Neural cell (in vitro differentiated cells): ENCODE measurements around the gene ZNF764. TPM values are rescaled to one million over a fixed set of nuclear protein-coding genes. Genes with fewer than 3 reads are reported as not detected.

ENCODE experiments used
- H2AFZ ChIP-seq: fragments of 200-600, 300-800 bp; sonication (generic), shearing (Covaris generic); 2 replicates; pipeline ENCODE4 v1.6.0; 2014; ENCODE audit warnings: low read depth, mild to moderate bottlenecking, antibody characterized with exemption, low read length, moderate library complexity
- H3F3A ChIP-seq: fragments of 200-600 bp; shearing (Covaris generic); 2 replicates; pipeline ENCODE4 v1.6.1; 2016; ENCODE audit warnings: mild to moderate bottlenecking, moderate library complexity, mixed read lengths, antibody characterized with exemption, low read length; ENCODE audit not compliant: insufficient read depth, poor library complexity, severe bottlenecking
- H3K27ac ChIP-seq: fragments of 200-600, 300-800 bp; sonication (generic), shearing (Covaris generic); 2 replicates; pipeline ENCODE4 v1.5.1; 2014; ENCODE audit warnings: mild to moderate bottlenecking, low read length, moderate library complexity
- H3K27me3 ChIP-seq: fragments of 300-800, 200-600 bp; sonication (generic), shearing (Covaris generic); 2 replicates; pipeline ENCODE4 v1.6.0; 2014; ENCODE audit warnings: mild to moderate bottlenecking, low read depth, low read length, moderate library complexity; ENCODE audit not compliant: insufficient read depth
- H3K36me3 ChIP-seq: fragments of 300-800, 200-600 bp; sonication (generic), shearing (Covaris generic); 2 replicates; pipeline ENCODE4 v1.5.1; 2014; ENCODE audit warnings: mild to moderate bottlenecking, antibody characterized with exemption, low read length, moderate library complexity; ENCODE audit not compliant: insufficient read depth
- H3K4me2 ChIP-seq: fragments of 300-800, 200-600 bp; sonication (generic), shearing (Covaris generic); 2 replicates; pipeline ENCODE4 v1.6.0; 2014; ENCODE audit warnings: mild to moderate bottlenecking, low read length
- H3K4me3 ChIP-seq: fragments of 300-800, 200-600 bp; sonication (generic), shearing (Covaris generic); 2 replicates; pipeline ENCODE4 v1.5.1; 2014; ENCODE audit warnings: mild to moderate bottlenecking, low read length, moderate library complexity
- H3K79me2 ChIP-seq: fragments of 200-600 bp; shearing (Covaris generic); replicated peaks from 2 replicates; pipeline ENCODE4 v1.6.0; 2014; ENCODE audit warnings: mild to moderate bottlenecking, low read length, moderate library complexity; ENCODE audit not compliant: insufficient read depth
- H3K9ac ChIP-seq: fragments of 300-800, 200-600 bp; sonication (generic), shearing (Covaris generic); 2 replicates; pipeline ENCODE4 v1.6.1; 2016; ENCODE audit warnings: mild to moderate bottlenecking, low read length, mixed read lengths
- H3K9me2 ChIP-seq: fragments of 200-600 bp; shearing (Covaris generic); 2 replicates; pipeline ENCODE4 v1.6.1; 2016; ENCODE audit warnings: mild to moderate bottlenecking, low read length, mixed read lengths; ENCODE audit not compliant: insufficient read depth
- H3K9me3 ChIP-seq: fragments of 200-600, 300-800 bp; sonication (generic), shearing (Covaris generic); 2 replicates; pipeline ENCODE4 v1.6.1; 2016; ENCODE audit warnings: mild to moderate bottlenecking, mixed run types, low read length, moderate library complexity, mixed read lengths
- H4K20me1 ChIP-seq: fragments of 200-600 bp; shearing (Covaris generic); 2 replicates; pipeline ENCODE4 v1.6.1; 2016; ENCODE audit warnings: mild to moderate bottlenecking, mixed run types; ENCODE audit not compliant: insufficient read depth
- EP300 ChIP-seq: fragments of 450-650 bp; conservative IDR thresholded peaks from 2 replicates; pipeline ENCODE4 v1.6.1; 2014; ENCODE audit warnings: antibody characterized with exemption, mild to moderate bottlenecking, moderate library complexity; ENCODE audit not compliant: poor library complexity, severe bottlenecking
- EZH2 ChIP-seq: fragments of 200-600, 300-800 bp; shearing (Covaris generic), sonication (generic); IDR thresholded peaks from 2 replicates; pipeline ENCODE4 v1.6.1; 2014; ENCODE audit warnings: antibody characterized with exemption, low read length, borderline replicate concordance, mild to moderate bottlenecking; ENCODE audit not compliant: insufficient read depth, poor library complexity, severe bottlenecking
- MXI1 ChIP-seq: fragments of 450-650 bp; conservative IDR thresholded peaks from 2 replicates; pipeline ENCODE4 v1.6.1; 2014; ENCODE audit warnings: antibody characterized with exemption, mild to moderate bottlenecking; ENCODE audit not compliant: poor library complexity, severe bottlenecking
- POLR2AphosphoS5 ChIP-seq: IDR thresholded peaks from 2 replicates; pipeline ENCODE4 v1.6.1; 2012
- RAD21 ChIP-seq: fragments of 450-650 bp; conservative IDR thresholded peaks from 2 replicates; pipeline ENCODE4 v1.6.1; 2014; ENCODE audit warnings: antibody characterized with exemption, mild to moderate bottlenecking, moderate library complexity
- SMC3 ChIP-seq: fragments of 450-650 bp; conservative IDR thresholded peaks from 2 replicates; pipeline ENCODE4 v1.6.1; 2014; ENCODE audit warnings: antibody characterized with exemption, mild to moderate bottlenecking, moderate library complexity; ENCODE audit not compliant: poor library complexity
- TAF1 ChIP-seq: IDR thresholded peaks from 2 replicates; pipeline ENCODE4 v1.6.1; 2012; ENCODE audit warnings: low read depth
- polyA plus RNA-seq: library from polyadenylated mRNA; depleted of rRNA; stranded (reverse); fragments of >200 nt; gene quantifications from 2 replicates; pipeline ENCODE4 v1.2.3, GENCODE V29; 2014
- TF ChIP-seq, protein P1 (sequence below): IDR thresholded peaks from 2 replicates; pipeline ENCODE4 v1.6.1; 2012; ENCODE audit warnings: borderline replicate concordance
- TF ChIP-seq, protein P2 (sequence below): fragments of 450-650 bp; IDR thresholded peaks from 2 replicates; pipeline ENCODE4 v1.5.1; 2014; ENCODE audit warnings: antibody characterized with exemption, mild to moderate bottlenecking, moderate library complexity; ENCODE audit not compliant: poor library complexity, severe bottlenecking

The ZNF764 gene
- polyA plus RNA-seq, 1 donor from 2014 or later, result 10.5 TPM

DNA sequence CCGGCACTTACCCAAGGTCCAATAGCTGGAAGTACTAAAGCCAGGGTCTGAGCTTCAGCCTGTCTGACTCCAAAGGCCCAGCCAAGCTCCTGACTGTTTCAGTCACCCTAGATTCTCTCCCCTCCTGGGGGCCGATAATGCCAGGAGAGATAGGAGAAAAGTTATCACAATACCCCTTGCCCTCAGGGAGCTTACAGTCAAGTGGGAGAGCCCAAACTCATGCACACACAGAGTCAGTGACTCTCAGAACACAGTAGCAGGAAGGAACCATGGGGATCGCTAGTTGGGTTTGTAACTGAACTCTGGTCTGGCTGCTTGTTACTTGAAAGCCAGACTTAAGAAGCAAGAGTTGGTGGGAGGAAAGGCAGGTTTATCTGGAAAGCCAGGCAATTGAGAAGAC, 46.7 kb downstream of the ZNF764 start:
- H3K9ac ChIP-seq, result no peak overlapping the region
- H3K4me3 ChIP-seq, result no peak overlapping the region
- no peaks in the 10 kb centered on the region for H4K20me1 ChIP-seq
- no peak overlapping the region for H3K27ac ChIP-seq
- H3K9me3 ChIP-seq, result no peaks in the 10 kb centered on the region
- TF ChIP-seq TAF1, result no peak
- no peak for TF ChIP-seq POLR2AphosphoS5
- no peak for TF ChIP-seq MXI1
- TF ChIP-seq, protein P1, sequence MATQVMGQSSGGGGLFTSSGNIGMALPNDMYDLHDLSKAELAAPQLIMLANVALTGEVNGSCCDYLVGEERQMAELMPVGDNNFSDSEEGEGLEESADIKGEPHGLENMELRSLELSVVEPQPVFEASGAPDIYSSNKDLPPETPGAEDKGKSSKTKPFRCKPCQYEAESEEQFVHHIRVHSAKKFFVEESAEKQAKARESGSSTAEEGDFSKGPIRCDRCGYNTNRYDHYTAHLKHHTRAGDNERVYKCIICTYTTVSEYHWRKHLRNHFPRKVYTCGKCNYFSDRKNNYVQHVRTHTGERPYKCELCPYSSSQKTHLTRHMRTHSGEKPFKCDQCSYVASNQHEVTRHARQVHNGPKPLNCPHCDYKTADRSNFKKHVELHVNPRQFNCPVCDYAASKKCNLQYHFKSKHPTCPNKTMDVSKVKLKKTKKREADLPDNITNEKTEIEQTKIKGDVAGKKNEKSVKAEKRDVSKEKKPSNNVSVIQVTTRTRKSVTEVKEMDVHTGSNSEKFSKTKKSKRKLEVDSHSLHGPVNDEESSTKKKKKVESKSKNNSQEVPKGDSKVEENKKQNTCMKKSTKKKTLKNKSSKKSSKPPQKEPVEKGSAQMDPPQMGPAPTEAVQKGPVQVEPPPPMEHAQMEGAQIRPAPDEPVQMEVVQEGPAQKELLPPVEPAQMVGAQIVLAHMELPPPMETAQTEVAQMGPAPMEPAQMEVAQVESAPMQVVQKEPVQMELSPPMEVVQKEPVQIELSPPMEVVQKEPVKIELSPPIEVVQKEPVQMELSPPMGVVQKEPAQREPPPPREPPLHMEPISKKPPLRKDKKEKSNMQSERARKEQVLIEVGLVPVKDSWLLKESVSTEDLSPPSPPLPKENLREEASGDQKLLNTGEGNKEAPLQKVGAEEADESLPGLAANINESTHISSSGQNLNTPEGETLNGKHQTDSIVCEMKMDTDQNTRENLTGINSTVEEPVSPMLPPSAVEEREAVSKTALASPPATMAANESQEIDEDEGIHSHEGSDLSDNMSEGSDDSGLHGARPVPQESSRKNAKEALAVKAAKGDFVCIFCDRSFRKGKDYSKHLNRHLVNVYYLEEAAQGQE, result no peak
- TF ChIP-seq, protein P2, sequence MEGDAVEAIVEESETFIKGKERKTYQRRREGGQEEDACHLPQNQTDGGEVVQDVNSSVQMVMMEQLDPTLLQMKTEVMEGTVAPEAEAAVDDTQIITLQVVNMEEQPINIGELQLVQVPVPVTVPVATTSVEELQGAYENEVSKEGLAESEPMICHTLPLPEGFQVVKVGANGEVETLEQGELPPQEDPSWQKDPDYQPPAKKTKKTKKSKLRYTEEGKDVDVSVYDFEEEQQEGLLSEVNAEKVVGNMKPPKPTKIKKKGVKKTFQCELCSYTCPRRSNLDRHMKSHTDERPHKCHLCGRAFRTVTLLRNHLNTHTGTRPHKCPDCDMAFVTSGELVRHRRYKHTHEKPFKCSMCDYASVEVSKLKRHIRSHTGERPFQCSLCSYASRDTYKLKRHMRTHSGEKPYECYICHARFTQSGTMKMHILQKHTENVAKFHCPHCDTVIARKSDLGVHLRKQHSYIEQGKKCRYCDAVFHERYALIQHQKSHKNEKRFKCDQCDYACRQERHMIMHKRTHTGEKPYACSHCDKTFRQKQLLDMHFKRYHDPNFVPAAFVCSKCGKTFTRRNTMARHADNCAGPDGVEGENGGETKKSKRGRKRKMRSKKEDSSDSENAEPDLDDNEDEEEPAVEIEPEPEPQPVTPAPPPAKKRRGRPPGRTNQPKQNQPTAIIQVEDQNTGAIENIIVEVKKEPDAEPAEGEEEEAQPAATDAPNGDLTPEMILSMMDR, result no peak
- no peak for TF ChIP-seq EP300
- TF ChIP-seq RAD21, result no peak
- no peaks in the 10 kb centered on the region for H3K9me2 ChIP-seq
- H3K4me2 ChIP-seq, result no peak overlapping the region
- no peak overlapping the region for H2AFZ ChIP-seq
- no peaks in the 10 kb centered on the region for H3K79me2 ChIP-seq
- no peaks in the 10 kb centered on the region for H3K27me3 ChIP-seq
- no peaks in the 10 kb centered on the region for H3F3A ChIP-seq
- no peaks in the 10 kb centered on the region for H3K36me3 ChIP-seq

DNA sequence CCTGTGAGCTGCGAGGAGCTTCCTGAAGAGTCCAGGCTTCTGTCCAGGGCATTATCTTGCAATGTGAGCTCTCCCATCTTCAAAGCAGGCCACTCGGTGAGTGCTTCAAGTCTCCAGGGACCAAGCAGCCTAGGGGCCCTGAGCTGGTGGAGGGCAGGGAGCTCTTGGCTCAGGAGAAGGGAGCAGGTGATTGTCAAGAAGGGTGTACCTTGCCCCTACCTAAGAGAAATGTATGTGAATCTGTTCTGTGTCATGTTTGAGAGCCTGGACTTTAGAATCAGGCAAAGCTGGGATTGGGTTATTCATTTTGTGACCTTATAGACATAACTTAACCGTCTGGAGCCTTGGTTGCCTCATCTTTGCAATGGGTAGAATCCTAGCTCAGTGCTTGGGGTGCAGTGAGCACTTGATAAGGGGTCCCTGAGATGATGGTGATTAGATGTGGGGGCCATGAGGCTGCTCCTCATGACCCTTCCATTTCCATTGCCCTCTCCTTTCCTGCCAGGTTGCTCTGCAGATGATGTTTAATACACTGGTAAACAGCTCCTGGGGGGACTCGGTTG, 47.7 kb downstream of the ZNF764 start:
- H3K36me3 ChIP-seq, result no peaks in the 10 kb centered on the region
- H3K79me2 ChIP-seq, result no peaks in the 10 kb centered on the region
- H3K9me2 ChIP-seq, result no peaks in the 10 kb centered on the region
- no peak overlapping the region for H3K4me3 ChIP-seq
- H2AFZ ChIP-seq, result no peak overlapping the region
- no peaks in the 10 kb centered on the region for H3K27me3 ChIP-seq
- H3K9ac ChIP-seq, result no peak overlapping the region
- no peaks in the 10 kb centered on the region for H4K20me1 ChIP-seq
- no peak overlapping the region for H3K27ac ChIP-seq
- H3F3A ChIP-seq, result no peaks in the 10 kb centered on the region
- no peak overlapping the region for H3K4me2 ChIP-seq
- H3K9me3 ChIP-seq, result no peaks in the 10 kb centered on the region
- no peak for TF ChIP-seq TAF1
- TF ChIP-seq, protein P1, result no peak
- TF ChIP-seq POLR2AphosphoS5, result no peak
- TF ChIP-seq, protein P2, result no peak
- no peak for TF ChIP-seq EZH2
- TF ChIP-seq SMC3, result no peak
